Tibial artery (tissue), 4 donors: Measurements from ENCODE around the gene SLC6A6.

Experiments used
- DNase-seq, 2 donors: peaks; one replicate each; pipeline ENCODE4 v3.0.0-alpha.2; 2019
- H3K27ac ChIP-seq, 2 donors: fragments of 200-600 bp; sonication (generic) in 1 of 2; 1 replicate in 1 of 2; 2 replicates in 1 of 2; pipeline ENCODE4 v1.5.1; 2018 to 2019; ENCODE audit warnings: mild to moderate bottlenecking in 1 of 2
- H3K27me3 ChIP-seq, 2 donors: fragments of 200-600 bp; sonication (generic) in 1 of 2; one replicate each; pipeline versions ENCODE4 v1.5.1 to v1.6.0; 2016 to 2019
- H3K36me3 ChIP-seq, 3 donors: fragments of 200-600 bp; sonication (generic) in 2 of 3; one replicate each; pipeline ENCODE4 v1.5.1; 2016 to 2019; ENCODE audit warnings: mild to moderate bottlenecking in 2 of 3
- H3K4me1 ChIP-seq, 4 donors: fragments of 200-600 bp; sonication (generic) in 2 of 4; 1 replicate in 3 of 4; 2 replicates in 1 of 4; pipeline ENCODE4 v1.5.1; 2016 to 2019
- H3K4me3 ChIP-seq, 2 donors: fragments of 200-600 bp; sonication (generic) in 1 of 2; 1 replicate in 1 of 2; 2 replicates in 1 of 2; pipeline ENCODE4 v1.5.1; 2018 to 2019; ENCODE audit warnings: mild to moderate bottlenecking in 2 of 2
- H3K9me3 ChIP-seq, 3 donors: fragments of 200-600 bp; sonication (generic) in 1 of 3; one replicate each; pipeline ENCODE4 v1.5.1; 2016 to 2019
- CTCF ChIP-seq, 2 experiments: fragments of 200-600 bp in 1 of 2; fragments of 450-650 bp in 1 of 2; IDR thresholded peaks; one replicate each; pipeline ENCODE4 v1.5.1; 2017 to 2019; ENCODE audit warnings: antibody characterized with exemption in 2 of 2, mild to moderate bottlenecking in 1 of 2, moderate library complexity in 1 of 2
- intact Hi-C: fragments of 100-400 bp; cut with DNase I; formaldehyde crosslinking; loops from one replicate; pipeline ENCODE4 v1.15.0; 2023; ENCODE audit warnings: low total_unique reads

The SLC6A6 gene

GRCh38 chr3:14507305-14507741, 104.9 kb downstream of the SLC6A6 start:
- no peak for TF ChIP-seq CTCF (IDR thresholded peaks at IDR 0.05)
- Histone ChIP-seq H3K4me1 (peaks cover 0 to 6% (median 3%) of the 10 kb centered on the region in 4 donors), H3K27me3 (peaks cover 0 to 31% of the 10 kb centered on the region in 2 donors), H3K27ac (no peak overlapping the region), H3K4me3 (no peak overlapping the region), H3K9me3 (peaks cover 0 to 9% (median 8%) of the 10 kb centered on the region in 3 donors), H3K36me3 (peaks cover 0 to 12% (median 5%) of the 10 kb centered on the region in 3 donors)
- intact Hi-C loops: no loop called here
- DNase-seq: peak in 1 of 2 donors; percentile 58

GRCh38 chr3:14507757-14508504, 105.5 kb downstream of the SLC6A6 start:
- Histone ChIP-seq H3K4me3 (no peak overlapping the region), H3K9me3 (peaks cover 0 to 5% (median 1%) of the 10 kb centered on the region in 3 donors), H3K27ac (no peak overlapping the region), H3K4me1 (peaks cover 0 to 6% (median 3%) of the 10 kb centered on the region in 4 donors), H3K27me3 (peaks cover 0 to 31% of the 10 kb centered on the region in 2 donors), H3K36me3 (peaks cover 0 to 9% (median 2%) of the 10 kb centered on the region in 3 donors)
- TF ChIP-seq CTCF (IDR thresholded peaks at IDR 0.05): no peak
- no peak for DNase-seq
- intact Hi-C loops: no loop called here

GRCh38 chr3:14508505-14508819, 106.1 kb downstream of the SLC6A6 start:
- DNase-seq: no peak
- Histone ChIP-seq H3K27ac (no peak overlapping the region), H3K4me3 (no peak overlapping the region), H3K36me3 (peaks cover 0 to 3% (median 0%) of the 10 kb centered on the region in 3 donors), H3K9me3 (no peaks in the 10 kb centered on the region), H3K27me3 (peaks cover 0 to 31% of the 10 kb centered on the region in 2 donors), H3K4me1 (peaks cover 0 to 6% (median 3%) of the 10 kb centered on the region in 4 donors)
- intact Hi-C loops: no loop called here
- no peak for TF ChIP-seq CTCF (IDR thresholded peaks at IDR 0.05)

GRCh38 chr3:14508966-14509795, 106.8 kb downstream of the SLC6A6 start:
- H3K27ac ChIP-seq: no peak overlapping the region
- peak; percentile 67 to 87 for TF ChIP-seq CTCF (IDR thresholded peaks at IDR 0.05)
- H3K4me1 ChIP-seq: peaks cover 0 to 6% (median 3%) of the 10 kb centered on the region in 4 donors
- no peaks in the 10 kb centered on the region for H3K9me3 ChIP-seq
- H3K4me3 ChIP-seq: no peak overlapping the region
- H3K36me3 ChIP-seq: no peaks in the 10 kb centered on the region
- intact Hi-C loops: no loop called here
- peaks cover 0 to 31% of the 10 kb centered on the region in 2 donors for H3K27me3 ChIP-seq
- peak; percentile 41 to 69 for DNase-seq

GRCh38 chr3:14509796-14510100, 107.3 kb downstream of the SLC6A6 start:
- no peak overlapping the region for H3K4me3 ChIP-seq
- H3K9me3 ChIP-seq: no peaks in the 10 kb centered on the region
- intact Hi-C loops: no loop called here
- no peak overlapping the region for H3K27ac ChIP-seq
- no peaks in the 10 kb centered on the region for H3K36me3 ChIP-seq
- peaks cover 0 to 6% (median 3%) of the 10 kb centered on the region in 4 donors for H3K4me1 ChIP-seq
- peaks cover 0 to 31% of the 10 kb centered on the region in 2 donors for H3K27me3 ChIP-seq
- TF ChIP-seq CTCF (IDR thresholded peaks at IDR 0.05): no peak
- no peak for DNase-seq
